IPS-18a (cell line): ENCODE measurements around the gene TBC1D26.
"Not testable (repeated sequence)": the region's sequence is repeated elsewhere in the genome, so short reads cannot be mapped to it uniquely, and the experiment has no call there.

ENCODE experiments used
- H3K27ac ChIP-seq: one replicate; pipeline ENCODE4 v1.5.1; 2013; ENCODE audit warnings: low read length
- H3K27me3 ChIP-seq: one replicate; pipeline ENCODE4 v1.6.1; 2013; ENCODE audit warnings: mild to moderate bottlenecking, low read length; ENCODE audit not compliant: control insufficient read depth, insufficient read depth
- H3K36me3 ChIP-seq: one replicate; pipeline ENCODE4 v1.6.1; 2013; ENCODE audit warnings: low read depth, low read length; ENCODE audit not compliant: control insufficient read depth
- H3K4me1 ChIP-seq: one replicate; pipeline ENCODE4 v1.6.1; 2013; ENCODE audit warnings: low read depth, low read length; ENCODE audit not compliant: control insufficient read depth
- H3K4me3 ChIP-seq: one replicate; pipeline ENCODE4 v1.5.1; 2013; ENCODE audit warnings: low read length
- H3K9ac ChIP-seq: one replicate; pipeline ENCODE4 v1.6.1; 2013; ENCODE audit warnings: mild to moderate bottlenecking, low read length, moderate library complexity
- H3K9me3 ChIP-seq: one replicate; pipeline ENCODE4 v1.6.1; 2013; ENCODE audit warnings: low read depth, low read length; ENCODE audit not compliant: control insufficient read depth

Gene TBC1D26

DNA sequence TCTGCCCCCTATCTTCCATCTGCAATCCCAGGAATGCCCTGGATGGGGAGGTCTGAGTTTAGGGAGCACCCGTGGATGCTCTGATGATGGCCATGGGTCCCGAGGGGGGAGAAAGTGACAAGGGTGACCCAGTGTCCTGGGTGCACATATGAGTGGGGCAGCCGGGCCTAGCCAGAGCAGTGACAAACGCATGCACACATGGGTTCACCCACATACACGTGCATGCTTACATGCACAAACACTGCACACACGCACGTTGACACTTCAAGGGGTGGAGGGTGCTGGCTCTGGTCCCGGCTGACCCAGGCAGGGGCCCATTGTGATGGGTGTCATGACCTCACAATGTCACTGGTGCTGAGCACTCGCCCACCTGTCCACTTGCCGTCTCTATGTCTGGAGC is at the start of gene TBC1D26:
Gene TBC1D26 (plus strand): TSS at position 384 of the 400 bp plus-strand sequence. CDS start 3,066 bp downstream, outside the sequence.
- H3K27ac ChIP-seq, H3K4me1 ChIP-seq, H3K36me3 ChIP-seq, H3K4me3 ChIP-seq, H3K9ac ChIP-seq, H3K27me3 ChIP-seq, H3K9me3 ChIP-seq: not testable (repeated sequence)

DNA sequence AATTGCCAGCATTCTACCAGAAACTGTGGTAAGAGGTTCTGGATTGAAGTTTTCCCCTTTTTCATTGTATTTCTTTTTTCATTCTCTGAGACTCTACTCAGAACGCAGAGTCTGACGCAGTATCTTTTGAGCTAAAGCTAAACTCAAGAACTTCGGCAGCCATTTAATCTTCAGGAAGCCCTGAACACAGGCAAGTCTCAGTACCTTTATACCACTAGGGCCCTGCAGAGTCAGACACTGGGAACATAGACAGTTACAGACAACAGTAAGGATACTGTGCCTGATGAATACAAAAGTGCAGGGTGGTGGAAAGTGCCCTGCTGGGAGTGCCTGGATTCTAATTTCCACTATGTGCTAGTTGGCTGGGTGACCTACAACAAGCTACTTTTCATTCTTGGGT is 48.9 kb upstream of the TBC1D26 start:
- H3K27ac ChIP-seq, H3K9me3 ChIP-seq, H3K27me3 ChIP-seq, H3K36me3 ChIP-seq, H3K9ac ChIP-seq, H3K4me1 ChIP-seq: not testable (repeated sequence)
- peak overlapping the region; percentile 66 for H3K4me3 ChIP-seq

DNA sequence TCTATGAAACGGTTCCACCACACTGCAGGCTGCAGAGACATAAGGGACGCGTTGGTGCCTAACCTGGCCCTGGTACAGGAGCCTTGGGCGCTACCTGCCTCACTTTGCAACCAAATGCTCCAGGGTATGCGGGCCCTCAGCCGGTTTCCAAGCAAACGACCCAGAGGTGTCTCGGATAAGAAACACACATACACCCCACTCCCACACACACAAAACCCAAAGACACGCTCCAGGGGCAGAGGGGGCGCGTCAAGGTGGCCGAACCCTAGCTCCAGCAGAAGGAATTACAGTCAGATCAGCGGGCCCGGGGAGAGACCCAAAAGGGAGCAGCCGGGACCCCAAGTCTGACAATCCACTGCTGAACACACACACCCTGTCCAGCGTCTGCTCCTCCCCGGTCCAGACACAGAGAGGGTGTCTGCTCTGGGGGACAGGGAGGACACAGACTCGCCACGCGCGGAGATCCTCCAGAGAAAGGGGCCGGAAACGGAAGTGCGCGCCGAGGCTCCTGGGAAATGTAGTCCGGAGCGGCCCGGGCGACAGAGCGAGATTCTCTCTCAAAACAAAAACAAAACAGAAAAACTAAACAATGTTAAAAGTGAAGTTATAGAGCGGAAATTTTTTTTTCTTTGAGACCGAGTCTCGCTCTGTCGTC is 48.1 kb upstream of the TBC1D26 start, which contains the start of gene TRIM16:
Gene TRIM16 (minus strand): TSS at position 488 of the 655 bp plus-strand sequence. CDS start 32,702 bp downstream, outside the sequence.
- H3K4me1 ChIP-seq, H3K27me3 ChIP-seq, H3K36me3 ChIP-seq, H3K9me3 ChIP-seq, H3K27ac ChIP-seq: not testable (repeated sequence)
- peak within 1 kb of the TSS; percentile 66 for H3K4me3 ChIP-seq
- peak within 1 kb of the TSS; percentile 54 for H3K9ac ChIP-seq

DNA sequence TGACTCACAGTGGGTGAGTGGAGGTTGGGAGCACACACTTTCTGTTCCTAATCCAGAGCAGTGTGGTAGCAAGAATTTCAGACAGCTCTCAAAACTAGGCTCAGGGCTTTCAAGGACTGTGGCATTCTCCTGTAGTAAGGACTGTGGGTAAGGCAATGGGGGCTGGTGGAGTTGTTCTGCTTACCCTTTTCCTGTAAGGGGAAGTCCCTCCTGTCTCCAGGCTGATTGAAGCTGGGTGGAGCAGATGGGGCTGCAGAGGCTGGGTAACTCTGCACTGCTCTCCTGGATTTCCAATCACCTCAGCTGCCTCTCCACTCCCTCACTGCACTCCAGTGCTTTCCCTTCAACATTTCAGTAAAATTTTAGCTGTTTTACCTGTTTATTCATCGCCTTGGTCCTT is 44.6 kb upstream of the TBC1D26 start:
- not testable (repeated sequence) for H3K27me3 ChIP-seq, H3K36me3 ChIP-seq, H3K27ac ChIP-seq, H3K4me3 ChIP-seq, H3K4me1 ChIP-seq, H3K9me3 ChIP-seq, H3K9ac ChIP-seq

DNA sequence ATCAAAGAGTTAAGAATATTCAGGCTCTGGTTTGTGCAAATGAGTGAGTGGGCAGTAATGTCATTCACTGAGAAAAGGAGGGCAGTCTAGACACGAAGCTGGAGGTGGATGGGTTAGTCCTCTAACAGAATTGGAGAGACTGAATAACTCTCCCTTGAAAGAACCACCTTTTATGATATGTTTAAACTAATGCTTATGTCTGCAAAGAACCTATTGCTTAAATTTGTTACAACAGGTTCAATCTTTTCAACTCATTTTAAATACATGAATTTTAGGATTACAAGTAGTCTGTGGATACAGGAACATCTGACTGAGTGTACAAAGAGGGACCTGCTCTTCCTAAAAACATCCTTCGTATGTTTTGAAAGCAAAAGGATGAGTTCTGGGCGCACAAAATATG is 33.1 kb upstream of the TBC1D26 start:
- Histone ChIP-seq H3K9ac (peak overlapping the region; percentile 76), H3K27ac (peak overlapping the region; percentile 56), H3K4me3 (peak overlapping the region; percentile 70)
- H3K36me3 ChIP-seq, H3K9me3 ChIP-seq, H3K27me3 ChIP-seq, H3K4me1 ChIP-seq: not testable (repeated sequence)

DNA sequence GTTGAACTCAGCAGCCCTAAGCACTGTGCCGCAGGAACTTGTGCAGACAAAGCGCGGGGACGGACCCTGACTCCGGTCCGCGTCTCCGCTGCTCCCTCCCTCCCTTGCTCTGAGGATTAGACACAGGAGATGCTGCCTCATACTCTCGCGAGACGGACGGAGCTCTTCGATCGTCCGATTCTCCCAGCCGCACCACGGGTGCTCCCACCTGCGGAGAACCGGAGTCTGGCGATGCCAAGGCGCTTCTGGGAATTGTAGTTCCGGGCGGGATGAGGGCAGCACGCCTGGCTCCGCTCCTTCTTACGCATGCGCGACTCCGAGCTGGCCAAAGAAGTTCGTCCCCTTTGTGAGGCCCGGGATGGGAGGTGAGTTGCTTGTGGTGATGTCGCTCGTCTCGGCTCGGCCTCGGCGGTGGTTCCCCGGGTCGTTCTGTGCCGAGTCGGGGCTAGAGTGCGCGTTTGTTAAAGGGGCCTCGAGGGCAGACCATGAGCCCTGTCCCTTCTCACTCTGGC is 32.6 kb upstream of the TBC1D26 start, which contains the start of gene ZNF286A:
Gene ZNF286A (plus strand): TSS at position 340 of the 512 bp plus-strand sequence. CDS start 578 bp downstream, outside the sequence.
- not testable (repeated sequence) for H3K27me3 ChIP-seq, H3K9me3 ChIP-seq, H3K4me1 ChIP-seq, H3K36me3 ChIP-seq
- Histone ChIP-seq H3K4me3 (peak within 1 kb of the TSS; percentile 70), H3K27ac (peak within 1 kb of the TSS; percentile 56), H3K9ac (peak within 1 kb of the TSS; percentile 78)

DNA sequence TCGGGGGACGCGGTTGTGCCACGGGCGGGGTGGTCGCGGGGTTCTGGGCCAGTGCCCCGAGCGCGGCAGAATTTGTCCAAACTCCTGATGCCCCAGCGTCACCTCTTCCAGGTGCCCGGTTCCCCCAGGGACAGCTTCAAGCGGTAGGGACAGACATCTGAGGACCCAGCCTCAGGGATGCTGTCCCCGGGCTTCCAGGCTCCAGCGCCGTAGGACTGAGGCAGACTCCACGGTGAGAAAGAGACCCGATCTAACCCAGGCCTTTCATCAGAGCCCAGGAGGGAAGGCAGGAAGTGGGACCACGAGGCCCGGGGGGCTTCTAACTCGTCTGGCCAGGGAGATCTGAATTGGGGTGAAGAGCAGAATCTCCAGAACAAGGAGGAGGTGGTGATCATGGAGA is 32.1 kb upstream of the TBC1D26 start:
- H3K4me1 ChIP-seq, H3K36me3 ChIP-seq, H3K27me3 ChIP-seq, H3K9me3 ChIP-seq, H3K27ac ChIP-seq: not testable (repeated sequence)
- H3K9ac ChIP-seq = peak overlapping the region; percentile 78
- H3K4me3 ChIP-seq = peak overlapping the region; percentile 70

DNA sequence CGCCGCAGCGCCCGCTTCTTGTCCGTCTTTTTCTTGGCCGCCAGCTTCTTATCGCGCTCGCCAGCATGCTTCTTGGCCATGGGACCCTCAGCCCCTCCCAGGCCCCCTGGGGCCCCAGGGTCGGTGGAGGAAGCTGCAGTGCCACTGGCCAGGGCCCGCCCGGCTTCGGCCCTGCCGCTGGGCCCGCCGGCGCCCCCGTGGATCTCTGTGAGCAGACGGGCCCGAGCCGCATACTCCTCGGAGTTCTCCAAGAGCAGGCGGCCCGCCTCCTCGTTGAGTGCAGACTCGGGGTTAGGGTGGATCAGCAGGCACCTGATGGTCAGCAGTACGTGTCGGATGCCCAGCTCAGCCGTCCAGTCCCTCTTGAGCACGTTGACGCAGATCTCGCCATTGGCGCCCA is 27.8 kb upstream of the TBC1D26 start:
- peaks cover 42% of the 10 kb centered on the region for H3K36me3 ChIP-seq
- H3K4me3 ChIP-seq, H3K4me1 ChIP-seq, H3K27me3 ChIP-seq, H3K27ac ChIP-seq, H3K9ac ChIP-seq: not testable (repeated sequence)
- peaks cover 22% of the 10 kb centered on the region for H3K9me3 ChIP-seq

DNA sequence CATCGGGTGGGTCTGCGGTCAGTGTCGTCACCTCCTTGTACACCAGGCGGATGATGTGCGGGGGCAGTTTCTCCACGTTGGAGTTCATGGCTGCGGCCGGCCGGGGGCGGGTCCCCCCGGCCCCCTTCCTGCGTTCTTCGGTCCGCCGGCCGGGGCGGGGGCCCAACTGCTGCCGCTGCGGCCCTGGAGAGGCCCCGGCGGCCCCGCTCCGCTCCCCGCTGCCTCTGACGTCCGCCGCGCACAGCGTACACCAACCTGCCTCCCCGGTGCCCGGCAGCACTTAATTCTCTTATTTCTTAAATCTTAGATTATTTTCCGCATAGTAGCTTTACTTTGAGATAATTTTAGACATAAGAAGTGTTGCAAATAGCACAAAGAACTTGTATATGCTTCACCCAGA is 27.3 kb upstream of the TBC1D26 start:
- H3K9ac ChIP-seq, H3K4me3 ChIP-seq, H3K27me3 ChIP-seq, H3K4me1 ChIP-seq, H3K27ac ChIP-seq: not testable (repeated sequence)
- H3K36me3 ChIP-seq = peaks cover 42% of the 10 kb centered on the region
- H3K9me3 ChIP-seq = peaks cover 25% of the 10 kb centered on the region

DNA sequence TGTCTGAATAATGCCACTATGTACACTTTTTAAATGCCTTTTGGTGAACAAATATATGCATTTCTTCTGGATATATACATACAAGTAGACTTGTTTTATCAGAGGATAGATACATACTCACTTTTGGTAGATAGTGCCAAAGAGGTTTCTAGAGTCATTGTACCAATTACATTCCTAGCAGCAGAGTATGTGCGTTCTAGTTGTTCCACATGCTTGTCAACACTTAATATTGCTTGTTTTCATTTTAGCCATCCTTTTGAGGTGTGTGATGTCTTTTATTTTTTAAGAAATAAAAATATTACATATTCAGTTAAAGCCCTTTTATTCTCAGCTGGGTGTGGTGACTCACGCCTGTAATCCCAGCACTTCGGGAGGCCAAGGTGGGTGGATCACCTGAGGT is 23.2 kb upstream of the TBC1D26 start:
- H3K9ac ChIP-seq, H3K4me3 ChIP-seq, H3K27ac ChIP-seq, H3K4me1 ChIP-seq, H3K27me3 ChIP-seq: not testable (repeated sequence)
- H3K36me3 ChIP-seq = peaks cover 43% of the 10 kb centered on the region
- H3K9me3 ChIP-seq = peaks cover 44% of the 10 kb centered on the region

DNA sequence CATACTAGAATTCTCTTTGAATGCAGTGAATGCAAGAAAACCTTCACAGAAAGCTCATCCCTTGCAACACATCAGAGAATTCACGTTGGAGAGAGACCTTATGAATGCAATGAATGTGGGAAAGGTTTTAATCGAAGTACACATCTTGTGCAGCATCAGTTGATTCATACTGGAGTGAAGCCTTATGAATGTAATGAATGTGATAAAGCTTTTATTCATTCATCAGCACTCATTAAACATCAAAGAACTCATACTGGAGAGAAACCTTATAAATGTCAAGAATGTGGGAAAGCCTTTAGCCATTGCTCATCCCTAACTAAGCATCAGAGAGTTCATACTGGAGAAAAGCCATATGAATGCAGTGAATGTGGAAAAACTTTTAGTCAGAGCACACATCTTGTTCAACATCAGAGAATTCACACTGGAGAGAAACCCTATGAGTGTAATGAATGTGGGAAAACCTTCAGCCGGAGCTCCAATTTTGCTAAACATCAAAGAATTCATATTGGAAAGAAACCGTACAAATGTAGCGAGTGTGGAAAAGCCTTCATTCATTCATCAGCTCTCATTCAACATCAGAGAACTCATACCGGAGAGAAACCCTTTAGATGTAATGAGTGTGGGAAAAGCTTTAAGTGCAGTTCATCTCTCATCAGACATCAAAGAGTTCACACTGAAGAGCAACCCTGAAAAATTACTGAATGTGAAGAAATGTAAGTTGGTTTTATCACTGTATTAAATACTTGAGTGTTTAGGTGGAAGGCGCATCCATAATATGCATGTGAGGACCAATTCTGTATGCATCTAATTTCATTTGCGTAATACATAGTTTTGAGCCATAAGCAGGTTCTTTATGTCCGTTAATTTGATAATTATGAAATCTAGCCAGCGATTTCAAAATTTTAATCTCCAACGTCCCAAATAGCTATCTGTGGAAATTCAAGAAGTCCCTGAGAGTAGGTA is 15.2 kb upstream of the TBC1D26 start:
- Histone ChIP-seq H3K9me3 (peaks cover 51% of the 10 kb centered on the region), H3K36me3 (peaks cover 17% of the 10 kb centered on the region), H3K4me3 (peak overlapping the region; percentile 3)
- not testable (repeated sequence) for H3K9ac ChIP-seq, H3K27ac ChIP-seq, H3K27me3 ChIP-seq, H3K4me1 ChIP-seq
